GM12873 (cell line): Measurements from ENCODE around the gene TMEM98.

ENCODE experiments used
- CTCF ChIP-seq: IDR thresholded peaks from 2 replicates; pipeline ENCODE4 v1.5.1; 2012; ENCODE audit warnings: low read depth, mild to moderate bottlenecking, moderate library complexity, low read length, control low read depth; ENCODE audit not compliant: insufficient read depth; ENCODE audit errors: missing control alignments

TMEM98 gene

DNA sequence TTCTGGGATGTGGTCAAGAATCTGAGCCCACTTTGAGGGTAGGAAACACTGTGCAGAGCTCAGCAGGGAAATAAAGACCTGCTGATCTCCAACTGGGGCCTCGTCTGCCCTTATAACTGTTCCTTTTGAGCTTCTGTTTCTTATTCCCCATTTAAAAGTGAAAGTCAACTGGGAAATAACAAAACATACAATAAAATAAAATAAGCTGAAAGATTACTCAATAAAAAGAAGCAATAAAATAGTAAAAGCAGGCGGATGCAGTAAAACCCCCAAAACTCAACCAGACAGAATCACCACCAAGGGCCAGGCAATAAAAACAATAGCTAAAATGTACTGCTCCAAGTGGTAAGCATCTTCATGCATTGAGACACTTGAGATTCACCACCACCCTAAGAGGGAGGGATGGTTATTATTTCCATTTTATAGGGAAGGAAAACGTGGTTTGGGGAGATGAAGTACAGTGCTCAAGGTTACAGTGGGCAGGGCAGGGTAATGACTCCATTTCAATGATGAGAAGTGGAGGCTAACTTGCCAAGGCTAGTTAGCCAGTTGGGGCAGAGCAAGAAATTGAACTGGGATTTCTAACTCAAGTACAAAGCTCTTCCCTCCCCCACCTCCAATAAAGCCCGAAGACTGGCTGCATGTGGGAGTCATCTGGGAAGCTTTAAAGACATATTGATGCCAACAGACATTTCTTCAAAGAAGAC is 57.2 kb downstream of the TMEM98 start:
- no peak for TF ChIP-seq CTCF

DNA sequence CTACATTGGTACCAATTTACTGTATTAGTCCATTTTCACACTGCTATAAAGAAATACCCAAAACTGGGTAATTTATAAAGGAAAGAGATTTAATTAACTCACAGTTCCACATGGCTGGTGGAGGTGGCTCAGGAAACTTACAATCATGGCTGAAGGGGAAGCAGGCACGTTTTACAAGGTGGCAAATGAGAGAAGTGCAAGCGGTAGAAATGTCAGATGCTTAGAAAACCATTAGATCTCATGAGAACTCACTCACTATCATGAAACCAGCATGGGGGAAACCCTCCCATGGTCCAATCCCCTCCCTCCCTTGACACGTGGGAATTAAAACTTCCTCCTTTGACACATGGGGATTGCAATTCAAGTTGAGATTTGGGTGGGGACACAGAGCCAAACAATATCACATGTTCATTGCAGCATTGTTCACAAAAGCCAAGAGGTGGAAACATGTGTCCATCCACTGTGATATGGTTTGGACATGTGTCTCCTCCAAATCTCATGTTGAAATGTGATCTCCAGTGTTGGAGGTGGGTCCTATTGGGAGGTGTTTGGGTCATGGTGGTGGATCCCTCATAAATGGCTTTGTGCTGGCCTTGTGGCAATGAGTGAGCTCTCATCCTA is 60.6 kb downstream of the TMEM98 start:
- TF ChIP-seq CTCF, result no peak

GRCh38 chr17:32992321-32993033 is 64.5 kb downstream of the TMEM98 start:
- TF ChIP-seq CTCF, result no peak

DNA sequence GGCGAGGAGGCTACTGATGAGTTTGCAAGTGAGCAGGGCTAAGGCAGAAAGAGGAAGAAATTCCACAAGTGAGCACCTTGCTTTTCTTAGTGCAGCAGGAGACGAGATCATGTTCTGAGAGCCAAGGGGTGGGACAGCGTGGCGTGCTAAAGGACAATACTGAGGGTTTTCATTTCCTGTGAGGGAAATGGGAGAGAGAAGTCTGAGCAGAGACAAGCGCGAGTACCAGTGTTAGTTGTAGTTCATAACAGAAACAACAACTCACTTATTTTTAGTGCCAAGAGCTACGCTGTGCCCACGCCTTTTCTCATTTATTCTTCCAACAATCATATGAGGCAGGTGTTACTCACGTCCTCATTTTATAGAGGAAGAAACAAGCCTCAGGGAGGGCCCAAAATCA is 66.0 kb downstream of the TMEM98 start:
- TF ChIP-seq CTCF, result no peak
